GM06990 (cell line): Measurements from ENCODE around the gene PLA2G2F.

Experiments used
- DNase-seq: peaks from one replicate; pipeline ENCODE4 v3.0.0-alpha.2; 2011; ENCODE audit not compliant: insufficient read length; ENCODE audit errors: extremely low read depth
- H3K27me3 ChIP-seq: replicated peaks from 2 replicates; pipeline ENCODE4 v1.6.0; 2011; ENCODE audit warnings: low read length; ENCODE audit not compliant: control insufficient read depth, insufficient read depth
- H3K36me3 ChIP-seq: 2 replicates; pipeline ENCODE4 v1.5.1; 2011; ENCODE audit warnings: low read length; ENCODE audit not compliant: control insufficient read depth, insufficient read depth
- H3K4me3 ChIP-seq: replicated peaks from 2 replicates; pipeline ENCODE4 v1.5.1; 2011; ENCODE audit warnings: low read depth, mild to moderate bottlenecking, control low read depth, low read length
- TF ChIP-seq, protein P1 (sequence below): IDR thresholded peaks from 2 replicates; pipeline ENCODE4 v1.5.1; 2011; ENCODE audit warnings: low read length, control low read depth, mild to moderate bottlenecking, inconsistent platforms; ENCODE audit not compliant: insufficient read depth, poor library complexity, severe bottlenecking

Gene PLA2G2F

DNA sequence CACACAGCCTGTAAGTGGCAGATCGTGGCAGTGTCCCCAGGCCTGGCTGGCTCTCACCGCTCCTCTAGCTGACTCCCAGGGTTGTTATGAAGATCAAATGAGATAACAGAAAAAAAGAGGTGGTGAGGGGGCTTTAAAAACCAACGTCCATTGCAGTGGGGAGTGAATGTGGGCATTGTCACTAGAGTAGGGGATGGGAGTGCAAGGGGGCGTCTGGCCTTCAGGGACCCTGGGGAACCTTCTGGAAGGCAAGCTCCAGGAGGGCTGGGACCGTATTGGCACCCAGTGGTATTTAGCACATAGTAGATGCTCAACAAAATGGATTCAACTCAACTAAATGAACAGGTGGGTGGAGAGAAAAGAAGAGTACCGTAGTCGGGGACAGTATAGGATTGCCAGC, 23.2 kb upstream of the PLA2G2F start:
- H3K4me3 ChIP-seq: no peak overlapping the region
- TF ChIP-seq, protein P1, sequence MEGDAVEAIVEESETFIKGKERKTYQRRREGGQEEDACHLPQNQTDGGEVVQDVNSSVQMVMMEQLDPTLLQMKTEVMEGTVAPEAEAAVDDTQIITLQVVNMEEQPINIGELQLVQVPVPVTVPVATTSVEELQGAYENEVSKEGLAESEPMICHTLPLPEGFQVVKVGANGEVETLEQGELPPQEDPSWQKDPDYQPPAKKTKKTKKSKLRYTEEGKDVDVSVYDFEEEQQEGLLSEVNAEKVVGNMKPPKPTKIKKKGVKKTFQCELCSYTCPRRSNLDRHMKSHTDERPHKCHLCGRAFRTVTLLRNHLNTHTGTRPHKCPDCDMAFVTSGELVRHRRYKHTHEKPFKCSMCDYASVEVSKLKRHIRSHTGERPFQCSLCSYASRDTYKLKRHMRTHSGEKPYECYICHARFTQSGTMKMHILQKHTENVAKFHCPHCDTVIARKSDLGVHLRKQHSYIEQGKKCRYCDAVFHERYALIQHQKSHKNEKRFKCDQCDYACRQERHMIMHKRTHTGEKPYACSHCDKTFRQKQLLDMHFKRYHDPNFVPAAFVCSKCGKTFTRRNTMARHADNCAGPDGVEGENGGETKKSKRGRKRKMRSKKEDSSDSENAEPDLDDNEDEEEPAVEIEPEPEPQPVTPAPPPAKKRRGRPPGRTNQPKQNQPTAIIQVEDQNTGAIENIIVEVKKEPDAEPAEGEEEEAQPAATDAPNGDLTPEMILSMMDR: no peak
- H3K36me3 ChIP-seq: no peaks in the 10 kb centered on the region
- H3K27me3 ChIP-seq: no peaks in the 10 kb centered on the region
- DNase-seq: no peak

DNA sequence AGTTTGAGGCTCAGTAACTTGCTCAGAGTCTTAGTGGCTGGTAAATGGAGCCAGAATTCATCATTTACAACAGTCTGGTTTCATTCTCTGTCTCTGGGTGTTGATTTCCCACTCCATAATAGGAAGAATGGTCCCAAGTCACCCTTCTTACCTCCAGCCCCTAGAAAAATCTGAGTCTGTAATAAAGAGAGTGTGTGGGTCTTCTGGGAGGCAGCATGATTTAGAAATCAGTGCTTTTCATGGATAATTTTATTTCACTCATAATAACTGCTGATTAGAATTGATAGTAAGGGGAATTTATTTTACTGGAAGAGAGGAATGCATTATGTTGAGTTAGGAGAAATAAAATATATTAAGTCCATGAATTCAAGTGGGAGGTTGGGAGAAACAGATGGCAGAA, 21.9 kb upstream of the PLA2G2F start:
- no peaks in the 10 kb centered on the region for H3K27me3 ChIP-seq
- H3K4me3 ChIP-seq: no peak overlapping the region
- no peak for DNase-seq
- no peaks in the 10 kb centered on the region for H3K36me3 ChIP-seq
- TF ChIP-seq, protein P1: no peak

DNA sequence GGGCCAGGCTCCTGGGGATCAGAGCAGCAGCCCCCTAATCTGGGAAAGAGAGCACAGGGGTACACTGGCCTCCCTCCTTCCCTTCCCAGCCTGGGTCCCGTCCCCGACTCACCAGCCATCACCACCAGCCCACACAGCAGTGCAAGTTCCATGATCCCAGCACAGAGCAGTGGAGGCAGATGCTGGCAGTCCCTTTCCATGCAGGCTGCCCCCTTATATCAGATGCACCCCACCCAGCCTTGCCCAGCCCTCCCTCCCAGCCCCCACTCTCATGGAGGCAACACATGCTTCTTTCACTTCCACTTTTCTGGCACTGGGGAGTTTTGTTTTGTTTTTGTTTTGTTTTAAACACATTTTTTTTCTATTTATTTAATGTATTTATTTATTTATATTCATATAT, 19.8 kb upstream of the PLA2G2F start, which contains the start of gene PLA2G2D:
Gene PLA2G2D (minus strand): TSS at position 190 of the 400 bp plus-strand sequence. CDS start 38 bp downstream, at position 152.
- TF ChIP-seq, protein P1: no peak
- peak; percentile 30 for DNase-seq
- H3K4me3 ChIP-seq: no peak within 1 kb of the TSS
- no peaks in the 10 kb centered on the region for H3K36me3 ChIP-seq
- no peaks in the 10 kb centered on the region for H3K27me3 ChIP-seq

DNA sequence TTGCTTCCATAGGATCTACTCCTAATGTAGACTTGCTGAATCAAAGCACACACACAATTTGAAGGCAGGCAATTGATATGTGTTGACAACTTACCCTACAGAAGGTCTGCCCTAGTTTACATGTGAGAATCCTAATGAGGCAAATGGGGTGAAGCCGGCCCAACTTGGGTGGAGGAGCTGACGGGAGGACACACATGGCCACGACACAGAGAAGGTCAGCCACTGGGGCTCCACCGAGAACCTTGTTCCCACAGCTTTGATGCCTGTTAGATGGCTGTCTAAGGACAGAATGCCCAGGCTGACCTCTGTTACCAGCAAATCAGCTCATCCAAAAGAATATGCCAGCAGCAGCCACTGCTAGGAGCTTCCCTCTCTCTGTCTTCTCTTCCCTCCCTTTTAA, 18.3 kb upstream of the PLA2G2F start:
- H3K4me3 ChIP-seq: no peak overlapping the region
- TF ChIP-seq, protein P1: no peak
- DNase-seq: no peak
- H3K36me3 ChIP-seq: no peaks in the 10 kb centered on the region
- H3K27me3 ChIP-seq: no peaks in the 10 kb centered on the region

DNA sequence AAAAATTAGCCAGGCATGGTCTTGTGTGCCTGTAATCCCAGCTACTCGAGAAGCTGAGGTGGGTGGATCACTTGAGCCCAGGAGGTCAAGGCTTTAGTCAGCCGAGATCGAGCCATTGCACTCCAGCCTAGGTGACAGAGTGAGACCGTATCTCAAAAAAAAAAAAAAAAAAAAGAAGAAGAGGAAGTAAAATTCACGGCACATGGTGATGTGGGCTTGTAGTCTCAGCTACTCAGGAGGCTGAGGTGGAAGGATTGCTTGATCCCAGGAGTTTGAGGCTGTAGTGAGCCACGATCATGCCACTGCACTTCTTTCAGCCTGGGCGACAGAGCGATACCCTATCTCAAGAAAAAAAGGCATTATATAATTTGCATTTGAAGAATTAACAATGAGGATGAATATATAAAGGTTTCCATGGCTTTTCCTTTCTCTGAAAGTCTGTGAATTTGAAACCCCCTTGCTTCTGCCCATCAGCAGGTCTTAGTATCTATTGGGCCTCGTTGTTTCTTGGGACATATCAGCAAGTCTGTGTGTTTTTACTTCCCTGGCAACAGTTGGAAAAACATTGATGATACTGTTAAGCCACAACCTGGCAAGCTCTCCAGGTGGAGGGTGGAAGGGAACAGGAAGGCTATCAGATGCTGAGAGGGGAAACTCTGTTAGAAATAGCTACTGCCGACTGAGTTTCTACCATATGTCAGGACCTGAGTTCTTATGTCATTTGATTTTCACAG, 15.2 kb upstream of the PLA2G2F start:
- Histone ChIP-seq H3K36me3 (no peaks in the 10 kb centered on the region), H3K27me3 (no peaks in the 10 kb centered on the region), H3K4me3 (no peak overlapping the region)
- no peak for DNase-seq
- TF ChIP-seq, protein P1: no peak
